Measurements from ENCODE around the gene LSM7. TPM values are rescaled to one million over a fixed set of nuclear protein-coding genes. Genes with fewer than 3 reads are reported as not detected.

Gene LSM7
- total RNA-seq, 1 donor from 2014 or later = 135 TPM

- H3K27me3 ChIP-seq = no peaks in the 10 kb centered on the region
- no peak for DNase-seq (ENCODE audit: extremely low spot score in 2 of 2)
- TF ChIP-seq POLR2AphosphoS5 (IDR thresholded peaks at IDR 0.05; ENCODE audit: insufficient read depth in 1 of 2, low read depth in 1 of 2) (no peak), CTCF (IDR thresholded peaks at IDR 0.05) (no peak)
- intact Hi-C loops (cut with DNase I) = no loop called here
- H3K9me3 ChIP-seq = no peaks in the 10 kb centered on the region
- peak overlapping the region in 1 of 2 donors; percentile 16 for H3K4me3 ChIP-seq
- peaks cover 0 to 21% of the 10 kb centered on the region in 2 donors for H3K36me3 ChIP-seq
- H3K4me1 ChIP-seq = peaks cover 52% of the 10 kb centered on the region
- peak overlapping the region; percentile 18 for H3K27ac ChIP-seq
Measured at GRCh38 chr19:2276429-2276986, 51.9 kb downstream of the LSM7 start.

GRCh38 chr19:2275588-2276428 lies 52.6 kb downstream of the LSM7 start:
- Histone ChIP-seq H3K27ac (peak overlapping the region; percentile 18), H3K36me3 (peaks cover 0 to 22% of the 10 kb centered on the region in 2 donors), H3K27me3 (no peaks in the 10 kb centered on the region), H3K4me3 (peak overlapping the region in 1 of 2 donors; percentile 16), H3K4me1 (peaks cover 59% of the 10 kb centered on the region), H3K9me3 (no peaks in the 10 kb centered on the region)
- intact Hi-C loops (cut with DNase I) = no loop called here
- TF ChIP-seq POLR2AphosphoS5 (IDR thresholded peaks at IDR 0.05; ENCODE audit: insufficient read depth in 1 of 2, low read depth in 1 of 2) (no peak), POLR2A (IDR thresholded peaks at IDR 0.05) (no peak), CTCF (IDR thresholded peaks at IDR 0.05) (no peak)
- DNase-seq (ENCODE audit: extremely low spot score in 2 of 2) = no peak

- Histone ChIP-seq H3K4me3 (no peak overlapping the region), H3K27ac (peak overlapping the region; percentile 27), H3K4me1 (peaks cover 59% of the 10 kb centered on the region), H3K36me3 (peaks cover 0 to 22% of the 10 kb centered on the region in 2 donors), H3K9me3 (no peaks in the 10 kb centered on the region), H3K27me3 (no peaks in the 10 kb centered on the region)
- TF ChIP-seq POLR2A (IDR thresholded peaks at IDR 0.05) (no peak), POLR2AphosphoS5 (IDR thresholded peaks at IDR 0.05; ENCODE audit: insufficient read depth in 1 of 2, low read depth in 1 of 2) (peak in 1 of 2 donors; percentile 36), CTCF (IDR thresholded peaks at IDR 0.05) (peak; percentile 22 to 39 (median 34))
- DNase-seq (ENCODE audit: extremely low spot score in 2 of 2) = no peak
- intact Hi-C loops (cut with DNase I) = loop anchor here (5.0 kb wide), 1 partner anchor 113 kb away; the partner anchor contains the start of gene DOT1L
Measured at GRCh38 chr19:2274931-2275535, 53.4 kb downstream of the LSM7 start.

GRCh38 chr19:2274185-2274711 lies 54.1 kb downstream of the LSM7 start:
- Histone ChIP-seq H3K4me3 (peak overlapping the region; percentile 22 to 37), H3K36me3 (peaks cover 0 to 22% of the 10 kb centered on the region in 2 donors), H3K9me3 (no peaks in the 10 kb centered on the region), H3K27ac (peak overlapping the region; percentile 99), H3K27me3 (no peaks in the 10 kb centered on the region), H3K4me1 (peaks cover 59% of the 10 kb centered on the region)
- TF ChIP-seq POLR2AphosphoS5 (IDR thresholded peaks at IDR 0.05; ENCODE audit: insufficient read depth in 1 of 2, low read depth in 1 of 2) (no peak), POLR2A (IDR thresholded peaks at IDR 0.05) (no peak), CTCF (IDR thresholded peaks at IDR 0.05) (no peak)
- intact Hi-C loops (cut with DNase I) = loop anchor here (5.0 kb wide), 1 partner anchor 112 kb away; the partner anchor contains the start of gene DOT1L
- DNase-seq (ENCODE audit: extremely low spot score in 2 of 2) = no peak
